Measurements from ENCODE around the gene PCDHGA2.
"Not testable (repeated sequence)": the region's sequence is repeated elsewhere in the genome, so short reads cannot be mapped to it uniquely, and the experiment has no call there.

The PCDHGA2 gene

DNA sequence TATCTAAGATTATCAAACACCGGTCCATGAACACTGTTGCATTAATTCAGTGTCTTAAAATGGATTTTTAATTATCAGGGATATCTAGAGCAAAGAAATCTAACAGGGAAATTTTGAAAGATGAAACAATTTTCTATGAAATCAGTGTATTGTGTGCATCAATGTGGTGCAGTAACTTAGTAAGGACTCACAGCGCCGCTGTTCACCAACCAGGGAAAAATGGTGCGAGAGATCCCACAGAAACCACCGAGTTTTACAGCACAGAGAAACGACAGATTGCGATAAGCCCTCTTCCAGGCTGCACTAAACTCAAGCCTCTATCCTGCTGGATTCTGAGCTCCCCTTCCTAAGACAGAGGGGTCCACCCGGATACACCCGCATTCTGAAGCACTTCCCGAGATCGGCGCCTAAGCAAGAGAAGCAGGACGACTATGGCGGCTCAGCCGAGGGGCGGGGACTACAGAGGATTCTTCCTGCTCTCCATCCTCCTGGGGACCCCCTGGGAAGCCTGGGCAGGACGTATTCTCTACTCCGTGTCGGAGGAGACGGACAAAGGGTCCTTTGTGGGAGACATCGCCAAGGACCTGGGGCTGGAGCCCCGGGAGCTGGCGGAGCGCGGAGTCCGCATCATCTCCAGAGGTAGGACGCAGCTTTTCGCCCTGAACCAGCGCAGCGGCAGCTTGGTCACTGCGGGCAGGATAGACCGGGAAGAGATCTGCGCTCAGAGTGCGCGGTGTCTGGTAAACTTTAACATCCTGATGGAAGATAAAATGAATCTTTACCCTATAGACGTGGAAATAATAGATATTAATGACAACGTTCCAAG is 44.1 kb downstream of the PCDHGA2 start, which contains the start of gene PCDHGA7:
Gene PCDHGA7 (plus strand): TSS at position 274 of the 826 bp plus-strand sequence. CDS start 158 bp downstream, at position 432.
- Histone ChIP-seq H3K4me3 (ENCODE audit: low read length in 2 of 2) (peak within 1 kb of the TSS; percentile 5 to 29), H3K36me3 (ENCODE audit: control insufficient read depth in 2 of 2, insufficient read depth in 2 of 2, low read length in 2 of 2) (no peaks in the 10 kb centered on the region), H3K27me3 (ENCODE audit: control insufficient read depth in 2 of 2, insufficient read depth in 2 of 2, low read length in 2 of 2) (no peaks in the 10 kb centered on the region), H3K4me1 (ENCODE audit: control insufficient read depth in 2 of 2, insufficient read depth in 2 of 2, low read length in 2 of 2) (no peaks in the 10 kb centered on the region), H3K9me3 (ENCODE audit: control insufficient read depth in 2 of 2, low read length in 2 of 2) (peaks cover 0 to 23% of the 10 kb centered on the region in 2 donors), H3K27ac (ENCODE audit: low read depth in 2 of 2, low read length in 2 of 2) (no peak within 1 kb of the TSS), H3K9ac (ENCODE audit: low read depth in 1 of 2, low read length in 2 of 2) (no peak within 1 kb of the TSS)

- H3K27ac ChIP-seq (ENCODE audit: low read depth in 2 of 2, low read length in 2 of 2) = no peak overlapping the region
- no peaks in the 10 kb centered on the region for H3K4me1 ChIP-seq (ENCODE audit: control insufficient read depth in 2 of 2, insufficient read depth in 2 of 2, low read length in 2 of 2)
- H3K27me3 ChIP-seq (ENCODE audit: control insufficient read depth in 2 of 2, insufficient read depth in 2 of 2, low read length in 2 of 2) = no peaks in the 10 kb centered on the region
- no peak overlapping the region for H3K4me3 ChIP-seq (ENCODE audit: low read length in 2 of 2)
- H3K9me3 ChIP-seq (ENCODE audit: control insufficient read depth in 2 of 2, low read length in 2 of 2) = peaks cover 2 to 25% of the 10 kb centered on the region in 2 donors
- H3K9ac ChIP-seq (ENCODE audit: low read depth in 1 of 2, low read length in 2 of 2) = no peak overlapping the region
- H3K36me3 ChIP-seq (ENCODE audit: control insufficient read depth in 2 of 2, insufficient read depth in 2 of 2, low read length in 2 of 2) = no peaks in the 10 kb centered on the region
These were observed 44.8 kb downstream of the PCDHGA2 start for GRCh38 chr5:141383345-141383744.

DNA sequence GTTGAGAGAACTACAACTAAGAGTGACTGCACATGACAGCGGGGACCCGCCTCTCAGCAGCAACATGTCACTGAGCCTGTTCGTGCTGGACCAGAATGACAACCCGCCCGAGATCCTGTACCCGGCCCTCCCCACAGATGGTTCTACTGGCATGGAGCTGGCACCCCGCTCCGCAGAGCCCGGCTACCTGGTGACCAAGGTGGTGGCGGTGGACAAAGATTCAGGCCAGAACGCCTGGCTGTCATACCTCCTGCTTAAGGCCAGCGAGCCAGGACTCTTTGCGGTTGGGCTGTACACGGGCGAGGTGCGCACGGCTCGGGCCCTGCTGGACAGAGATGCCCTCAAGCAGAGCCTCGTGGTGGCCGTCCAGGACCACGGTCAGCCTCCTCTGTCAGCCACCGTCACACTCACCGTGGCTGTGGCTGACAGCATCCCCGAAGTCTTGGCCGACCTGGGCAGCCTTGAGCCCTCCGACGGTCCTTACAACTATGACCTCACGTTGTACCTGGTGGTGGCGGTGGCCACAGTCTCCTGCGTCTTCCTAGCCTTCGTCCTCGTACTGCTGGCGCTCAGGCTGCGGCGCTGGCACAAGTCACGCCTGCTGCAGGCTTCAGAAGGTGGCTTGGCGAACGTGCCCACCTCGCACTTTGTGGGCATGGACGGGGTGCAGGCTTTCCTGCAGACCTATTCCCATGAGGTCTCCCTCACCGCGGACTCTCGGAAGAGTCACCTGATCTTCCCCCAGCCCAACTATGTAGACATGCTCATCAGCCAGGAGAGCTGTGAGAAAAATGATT is 46.1 kb downstream of the PCDHGA2 start:
- Histone ChIP-seq H3K9ac (ENCODE audit: low read depth in 1 of 2, low read length in 2 of 2) (no peak overlapping the region), H3K36me3 (ENCODE audit: control insufficient read depth in 2 of 2, insufficient read depth in 2 of 2, low read length in 2 of 2) (no peaks in the 10 kb centered on the region), H3K27ac (ENCODE audit: low read depth in 2 of 2, low read length in 2 of 2) (no peak overlapping the region), H3K4me1 (ENCODE audit: control insufficient read depth in 2 of 2, insufficient read depth in 2 of 2, low read length in 2 of 2) (no peaks in the 10 kb centered on the region), H3K4me3 (ENCODE audit: low read length in 2 of 2) (no peak overlapping the region), H3K9me3 (ENCODE audit: control insufficient read depth in 2 of 2, low read length in 2 of 2) (peaks cover 8 to 39% of the 10 kb centered on the region in 2 donors), H3K27me3 (ENCODE audit: control insufficient read depth in 2 of 2, insufficient read depth in 2 of 2, low read length in 2 of 2) (no peaks in the 10 kb centered on the region)

GRCh38 chr5:141387557-141388311 is 49.2 kb downstream of the PCDHGA2 start, which contains the start of gene PCDHGB4:
Gene PCDHGB4, plus strand, starts transcription at chr5:141387698. Its CDS starts 187 bp downstream, at chr5:141387885.
- H3K27me3 ChIP-seq (ENCODE audit: control insufficient read depth in 2 of 2, insufficient read depth in 2 of 2, low read length in 2 of 2); H3K4me1 ChIP-seq (ENCODE audit: control insufficient read depth in 2 of 2, insufficient read depth in 2 of 2, low read length in 2 of 2); H3K9ac ChIP-seq (ENCODE audit: low read depth in 1 of 2, low read length in 2 of 2); H3K36me3 ChIP-seq (ENCODE audit: control insufficient read depth in 2 of 2, insufficient read depth in 2 of 2, low read length in 2 of 2); H3K27ac ChIP-seq (ENCODE audit: low read depth in 2 of 2, low read length in 2 of 2): not testable (repeated sequence)
- Histone ChIP-seq H3K9me3 (ENCODE audit: control insufficient read depth in 2 of 2, low read length in 2 of 2) (peaks cover 10 to 46% of the 10 kb centered on the region in 2 donors), H3K4me3 (ENCODE audit: low read length in 2 of 2) (peak within 1 kb of the TSS in 1 of 2 donors; percentile 29)

DNA sequence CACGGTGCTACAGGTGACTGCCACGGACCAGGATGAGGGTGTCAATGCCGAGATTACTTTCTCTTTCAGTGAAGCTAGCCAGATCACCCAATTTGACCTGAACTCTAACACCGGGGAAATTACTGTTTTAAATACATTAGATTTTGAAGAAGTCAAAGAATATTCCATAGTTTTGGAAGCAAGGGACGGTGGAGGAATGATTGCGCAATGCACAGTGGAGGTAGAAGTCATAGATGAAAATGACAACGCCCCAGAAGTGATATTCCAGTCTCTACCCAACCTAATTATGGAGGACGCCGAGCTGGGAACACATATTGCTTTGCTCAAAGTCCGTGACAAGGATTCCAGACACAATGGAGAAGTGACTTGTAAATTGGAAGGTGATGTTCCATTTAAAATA is 50.1 kb downstream of the PCDHGA2 start:
- Histone ChIP-seq H3K27ac (ENCODE audit: low read depth in 2 of 2, low read length in 2 of 2) (no peak overlapping the region), H3K9ac (ENCODE audit: low read depth in 1 of 2, low read length in 2 of 2) (no peak overlapping the region), H3K27me3 (ENCODE audit: control insufficient read depth in 2 of 2, insufficient read depth in 2 of 2, low read length in 2 of 2) (no peaks in the 10 kb centered on the region), H3K36me3 (ENCODE audit: control insufficient read depth in 2 of 2, insufficient read depth in 2 of 2, low read length in 2 of 2) (no peaks in the 10 kb centered on the region), H3K4me1 (ENCODE audit: control insufficient read depth in 2 of 2, insufficient read depth in 2 of 2, low read length in 2 of 2) (no peaks in the 10 kb centered on the region), H3K9me3 (ENCODE audit: control insufficient read depth in 2 of 2, low read length in 2 of 2) (peaks cover 10 to 48% of the 10 kb centered on the region in 2 donors), H3K4me3 (ENCODE audit: low read length in 2 of 2) (peak overlapping the region in 1 of 2 donors; percentile 29)

- Histone ChIP-seq H3K36me3 (ENCODE audit: control insufficient read depth in 2 of 2, insufficient read depth in 2 of 2, low read length in 2 of 2) (no peaks in the 10 kb centered on the region), H3K9me3 (ENCODE audit: control insufficient read depth in 2 of 2, low read length in 2 of 2) (peaks cover 10 to 48% of the 10 kb centered on the region in 2 donors), H3K4me1 (ENCODE audit: control insufficient read depth in 2 of 2, insufficient read depth in 2 of 2, low read length in 2 of 2) (no peaks in the 10 kb centered on the region), H3K27ac (ENCODE audit: low read depth in 2 of 2, low read length in 2 of 2) (no peak overlapping the region), H3K9ac (ENCODE audit: low read depth in 1 of 2, low read length in 2 of 2) (no peak overlapping the region), H3K27me3 (ENCODE audit: control insufficient read depth in 2 of 2, insufficient read depth in 2 of 2, low read length in 2 of 2) (no peaks in the 10 kb centered on the region), H3K4me3 (ENCODE audit: low read length in 2 of 2) (no peak overlapping the region)
These were observed 50.8 kb downstream of the PCDHGA2 start for GRCh38 chr5:141389153-141390042.

DNA sequence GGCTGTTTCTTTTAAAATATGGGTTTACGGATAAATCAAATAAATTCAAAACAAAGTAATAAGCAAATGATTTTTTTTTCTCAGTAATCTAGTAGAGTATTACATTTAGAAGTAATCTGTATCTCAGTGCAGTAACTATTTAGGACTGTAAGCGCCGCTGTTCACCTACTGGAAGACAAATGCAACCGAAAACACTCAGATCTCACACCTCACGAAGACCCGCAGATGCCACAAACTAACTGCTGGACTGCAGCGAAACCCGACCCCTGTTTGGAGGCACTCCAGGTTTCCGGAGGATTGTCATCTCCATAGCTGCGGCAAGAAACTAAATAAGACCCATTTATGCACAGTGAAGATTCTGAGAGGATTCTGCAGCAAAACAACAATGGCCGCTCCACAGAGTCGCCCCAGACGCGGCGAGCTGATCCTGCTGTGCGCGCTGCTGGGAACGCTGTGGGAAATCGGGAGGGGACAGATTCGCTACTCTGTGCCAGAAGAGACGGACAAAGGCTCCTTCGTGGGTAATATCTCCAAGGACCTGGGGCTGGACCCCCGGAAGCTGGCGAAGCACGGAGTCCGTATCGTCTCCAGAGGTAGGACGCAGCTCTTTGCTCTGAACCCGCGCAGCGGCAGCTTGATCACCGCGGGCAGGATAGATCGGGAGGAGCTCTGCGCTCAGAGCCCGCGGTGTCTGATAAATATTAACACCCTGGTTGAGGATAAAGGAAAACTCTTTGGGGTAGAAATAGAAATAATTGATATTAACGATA is 54.1 kb downstream of the PCDHGA2 start, which contains the start of gene PCDHGA8:
Gene PCDHGA8 (plus strand): TSS at position 205 of the 770 bp plus-strand sequence. CDS start 181 bp downstream, at position 386.
- Histone ChIP-seq H3K4me1 (ENCODE audit: control insufficient read depth in 2 of 2, insufficient read depth in 2 of 2, low read length in 2 of 2) (no peaks in the 10 kb centered on the region), H3K4me3 (ENCODE audit: low read length in 2 of 2) (no peak within 1 kb of the TSS), H3K9ac (ENCODE audit: low read depth in 1 of 2, low read length in 2 of 2) (no peak within 1 kb of the TSS), H3K27me3 (ENCODE audit: control insufficient read depth in 2 of 2, insufficient read depth in 2 of 2, low read length in 2 of 2) (no peaks in the 10 kb centered on the region), H3K9me3 (ENCODE audit: control insufficient read depth in 2 of 2, low read length in 2 of 2) (peaks cover 14 to 45% of the 10 kb centered on the region in 2 donors), H3K36me3 (ENCODE audit: control insufficient read depth in 2 of 2, insufficient read depth in 2 of 2, low read length in 2 of 2) (no peaks in the 10 kb centered on the region), H3K27ac (ENCODE audit: low read depth in 2 of 2, low read length in 2 of 2) (no peak within 1 kb of the TSS)

Data from mucosa of rectum (tissue), 2 donors.